Fibroblast of gingiva (primary cell): ENCODE results near the gene GAS7.

ENCODE experiments used
- DNase-seq: peaks from one replicate; pipeline ENCODE4 v3.0.0-alpha.2; 2011; ENCODE audit warnings: low read depth

Gene GAS7

DNA sequence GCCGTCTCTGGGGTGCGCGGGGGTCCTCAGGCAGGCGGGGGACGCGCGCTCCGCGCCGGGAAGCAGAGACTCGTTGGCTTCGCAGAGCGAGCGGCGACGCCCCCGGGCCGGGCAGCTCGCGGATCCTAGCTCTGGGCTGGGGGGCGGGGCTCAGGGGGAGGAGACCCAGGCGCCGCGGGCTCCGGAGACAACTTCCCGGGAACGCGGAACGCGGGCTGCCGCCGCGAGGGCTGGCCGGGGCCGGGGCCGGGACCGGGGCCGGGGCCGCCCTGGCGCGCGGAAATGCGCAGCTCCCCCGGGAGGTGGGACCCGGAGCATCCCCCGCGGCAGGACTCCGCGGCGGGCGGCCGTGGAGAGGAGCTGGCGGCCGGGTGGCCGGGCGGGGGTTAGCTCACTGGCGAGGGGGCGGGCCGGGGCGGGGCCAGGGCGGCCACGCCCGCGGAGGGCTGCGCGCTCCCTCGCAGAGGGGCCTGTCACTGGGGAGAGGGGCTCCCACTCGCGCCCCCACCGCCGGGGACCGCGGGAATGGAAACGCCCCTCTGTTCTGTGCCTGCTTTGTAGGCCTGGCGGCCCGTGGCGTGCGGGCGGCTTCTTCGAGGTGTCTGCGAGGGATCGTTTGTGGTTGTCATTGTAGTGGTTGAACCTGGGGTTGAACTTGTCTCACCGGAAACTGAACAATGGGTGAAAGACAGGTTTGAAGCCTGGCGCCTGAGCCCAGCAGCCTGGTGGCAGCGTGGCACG, at the start of gene GAS7:
Gene GAS7, minus strand, starts transcription at position 98 of the 741 bp plus-strand sequence.
- no peak for DNase-seq

DNA sequence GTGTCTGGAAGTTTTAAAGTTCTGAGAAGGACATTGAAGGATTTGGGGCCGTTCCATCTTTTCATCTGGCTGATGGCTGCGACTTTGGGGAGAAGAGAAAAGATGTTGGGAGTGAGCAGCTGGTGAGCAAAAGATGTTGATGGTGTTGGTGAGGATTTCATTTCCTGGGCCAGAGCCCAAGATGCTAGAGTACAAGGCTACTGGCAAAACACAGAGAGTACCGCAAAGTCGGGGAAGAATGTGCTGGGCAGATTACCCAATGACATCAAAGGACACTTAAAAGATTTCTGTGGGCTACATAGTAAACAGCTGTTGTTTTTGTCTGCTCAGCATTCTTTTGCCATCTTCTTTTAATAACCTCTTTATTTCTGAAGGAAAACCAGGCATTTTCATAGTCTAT, 49.4 kb upstream of the GAS7 start:
- DNase-seq: no peak

DNA sequence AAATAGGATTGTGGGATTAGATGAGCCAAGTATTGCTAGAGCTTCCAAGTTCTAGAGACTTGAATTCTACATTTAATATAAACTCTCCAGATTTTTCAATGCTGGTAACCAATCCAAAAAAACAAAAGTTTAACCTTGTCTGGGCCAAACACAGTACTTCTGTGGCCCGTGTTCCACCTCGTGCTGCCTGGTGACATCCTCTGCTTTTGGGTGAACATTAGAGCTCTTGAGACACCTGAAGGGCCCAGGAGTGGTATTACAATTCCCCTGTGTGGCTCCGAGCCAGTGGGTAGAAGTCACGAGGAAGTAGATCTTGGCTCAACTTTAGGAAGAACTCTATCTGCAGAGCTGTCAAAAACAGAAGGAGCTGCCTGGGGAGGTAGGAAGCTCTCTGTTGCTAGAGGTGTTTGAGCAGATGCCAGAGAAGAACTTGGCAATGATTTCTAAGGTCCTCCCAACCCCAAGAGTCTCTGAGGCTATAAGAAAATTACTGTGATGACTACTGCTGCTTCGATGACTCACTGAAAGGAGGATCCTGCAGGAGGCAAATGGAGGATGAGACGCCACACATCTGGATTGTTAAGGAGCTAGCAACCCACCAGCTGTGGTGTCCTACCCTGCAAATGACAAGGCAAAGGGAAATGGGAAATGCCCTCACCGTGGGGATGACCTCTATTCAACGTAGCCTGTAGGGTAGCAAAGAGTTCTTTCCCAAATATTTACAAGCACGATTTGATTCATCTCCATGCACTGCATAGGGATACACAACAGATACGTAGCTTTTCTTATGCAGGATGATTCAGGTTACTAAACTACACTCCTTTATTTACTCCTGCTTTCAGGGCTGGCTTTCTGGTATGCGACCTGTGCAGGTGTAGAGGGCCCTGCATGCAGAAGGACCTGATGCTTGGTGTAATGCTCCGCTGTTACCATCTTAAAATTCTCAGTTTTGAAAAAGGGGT, 45.8 kb upstream of the GAS7 start:
- DNase-seq: no peak

DNA sequence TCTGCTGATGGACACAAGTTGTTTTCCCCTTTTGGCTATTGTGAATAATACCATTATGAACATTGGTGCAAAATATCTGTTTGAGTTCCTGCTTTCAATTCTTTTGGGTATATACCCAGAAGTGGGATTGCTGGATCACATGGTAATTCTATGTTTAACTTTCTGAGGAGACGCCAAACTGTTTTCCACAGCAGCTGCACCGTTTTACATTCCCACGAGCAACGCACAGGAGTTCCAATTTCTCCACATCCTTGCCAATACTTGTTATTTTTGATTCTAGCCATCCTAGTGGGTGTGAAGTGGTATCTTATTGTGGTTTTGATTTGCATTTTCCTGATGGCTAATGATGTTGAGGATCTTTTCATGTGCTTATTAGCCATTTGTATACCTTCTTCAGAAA, 43.4 kb upstream of the GAS7 start:
- DNase-seq: no peak

DNA sequence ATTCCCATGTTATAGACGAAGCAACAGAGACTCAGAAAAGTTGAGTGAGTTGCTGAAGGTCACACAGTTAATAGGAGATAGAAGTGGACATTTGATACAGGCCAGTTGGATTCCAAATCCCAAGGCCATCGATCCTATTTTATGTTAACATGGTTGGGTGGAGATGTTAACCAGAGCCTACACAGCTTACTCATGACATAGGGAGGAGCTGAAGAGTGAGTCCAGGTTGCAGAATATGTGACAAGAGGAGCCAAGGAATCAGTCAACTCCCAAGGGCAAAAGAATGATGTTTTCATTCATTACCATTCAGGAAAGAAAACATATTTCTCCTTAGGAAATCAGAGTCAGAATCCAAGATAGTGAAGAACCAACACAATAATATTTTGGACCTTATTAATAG, 40.3 kb upstream of the GAS7 start:
- no peak for DNase-seq

DNA sequence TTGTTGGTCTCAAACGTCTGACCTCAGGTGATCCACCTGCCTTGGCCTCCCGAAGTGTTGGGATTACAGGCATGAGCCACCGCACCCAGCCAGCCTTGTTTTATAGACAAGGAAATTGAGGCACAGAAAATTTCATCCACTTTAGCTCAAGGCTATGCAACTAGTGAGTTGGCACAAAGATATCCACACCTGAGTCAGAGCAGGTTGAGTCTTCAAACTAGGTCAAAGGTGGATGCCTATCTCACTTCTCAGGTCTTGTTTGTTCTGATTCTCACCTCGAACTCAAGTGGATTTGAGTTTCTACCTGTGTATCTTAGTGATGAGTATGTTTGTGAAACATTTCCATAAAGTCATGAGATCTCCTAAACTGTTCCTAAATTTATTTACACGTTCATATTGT, 35.6 kb upstream of the GAS7 start:
- DNase-seq: no peak

DNA sequence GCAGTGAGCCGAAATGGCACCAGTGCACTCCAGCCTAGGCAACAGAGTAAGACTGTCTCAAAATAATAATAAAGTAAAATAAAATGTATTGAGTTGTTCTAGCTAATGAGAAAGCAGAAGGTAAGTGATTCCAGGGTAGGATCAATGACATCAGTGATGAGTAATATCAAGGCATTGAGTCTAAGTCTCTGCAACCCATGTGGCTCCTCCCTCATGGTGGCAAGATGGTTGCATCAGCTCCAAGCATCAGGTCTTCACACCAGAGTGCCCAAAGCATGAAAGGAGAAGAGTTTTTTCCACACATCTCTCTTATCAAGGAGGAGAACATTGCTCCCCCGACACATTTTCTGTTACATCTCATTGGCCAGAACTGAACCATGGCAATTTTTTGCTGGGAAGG, 34.8 kb upstream of the GAS7 start:
- DNase-seq: no peak

DNA sequence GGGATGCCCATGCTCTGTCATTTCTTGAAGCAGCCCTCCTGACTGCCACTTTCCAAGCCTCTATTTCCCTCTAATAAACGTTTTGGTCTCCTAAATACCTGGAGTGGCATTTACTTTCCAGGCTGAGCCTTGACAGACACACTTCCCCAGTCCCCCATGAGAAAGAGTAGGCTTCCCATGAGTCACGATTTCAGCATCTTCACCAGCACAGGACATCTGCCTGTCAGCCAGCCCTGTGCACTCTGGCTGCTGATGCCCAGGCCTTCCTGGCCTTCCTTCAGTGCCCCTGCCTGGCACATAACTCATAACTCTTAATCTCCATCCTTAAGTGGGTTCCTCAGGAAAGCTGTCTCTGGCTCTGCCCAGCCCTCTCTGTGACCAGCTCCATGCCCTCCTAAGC, 30.8 kb upstream of the GAS7 start:
- no peak for DNase-seq

DNA sequence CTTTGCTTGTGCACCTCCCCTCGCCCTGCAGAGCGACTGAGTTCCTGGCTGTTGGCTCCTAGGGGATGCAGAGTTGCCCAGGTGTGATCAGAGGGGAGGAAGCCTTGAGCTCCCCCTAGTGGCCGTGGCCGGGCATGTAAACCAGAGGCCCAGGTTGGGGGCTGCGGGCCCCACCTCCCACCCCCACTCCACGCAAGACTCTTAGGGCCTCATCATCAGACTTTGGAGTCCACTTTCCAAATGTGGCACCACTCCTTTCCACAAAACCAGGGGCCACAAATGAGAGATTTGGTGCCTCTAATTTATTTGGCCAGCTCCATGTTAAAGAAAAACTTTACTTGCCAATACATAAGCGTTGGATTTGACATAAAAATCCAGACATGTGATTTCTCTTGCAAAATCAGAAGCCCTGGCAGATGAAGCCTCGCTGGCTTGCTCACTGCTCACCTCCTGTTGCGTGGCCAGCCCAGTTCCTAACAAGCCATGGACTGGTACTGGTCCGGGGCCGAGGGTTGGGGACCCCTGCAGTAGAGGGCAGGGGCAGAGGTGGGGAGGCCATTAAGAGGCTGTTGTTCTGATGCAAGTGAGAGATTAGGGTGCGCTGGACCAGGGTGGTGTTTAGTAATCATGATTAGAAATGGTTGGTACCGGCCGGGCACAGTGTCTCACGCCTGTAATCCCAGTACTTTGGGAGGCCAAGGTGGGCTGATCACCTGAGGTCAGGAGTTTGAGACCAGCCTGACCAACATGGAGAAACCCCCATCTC, 28.7 kb upstream of the GAS7 start:
- no peak for DNase-seq

DNA sequence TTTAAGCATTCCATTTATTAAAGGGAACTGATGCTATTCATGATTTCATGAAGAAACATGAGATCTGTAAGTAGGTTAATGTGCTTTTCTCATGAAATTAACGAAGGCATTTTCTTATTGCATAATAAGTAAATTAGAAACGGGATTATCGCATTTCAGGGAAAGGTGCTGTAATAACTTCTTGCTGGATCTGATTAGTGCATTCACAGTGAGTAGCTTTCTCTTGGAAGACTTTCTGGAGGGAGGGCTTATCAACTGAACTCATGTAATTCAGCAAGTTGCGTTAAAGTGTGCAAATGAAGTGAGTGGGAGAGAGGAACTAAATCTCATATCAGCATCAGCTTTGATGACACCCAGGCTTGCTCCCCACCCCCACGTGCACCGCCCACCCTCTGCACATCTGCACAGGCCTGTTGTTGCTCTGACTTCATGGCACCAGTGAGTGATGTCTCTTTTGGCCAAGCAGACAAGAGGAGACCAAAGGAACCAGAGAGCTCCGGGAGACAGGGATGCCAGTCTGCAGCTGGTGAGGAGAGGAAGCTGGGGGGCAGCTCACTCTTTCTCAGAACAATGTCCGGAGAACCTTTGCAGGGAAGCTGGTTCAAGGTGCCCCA, 26.3 kb upstream of the GAS7 start:
- DNase-seq: peak; percentile 17

DNA sequence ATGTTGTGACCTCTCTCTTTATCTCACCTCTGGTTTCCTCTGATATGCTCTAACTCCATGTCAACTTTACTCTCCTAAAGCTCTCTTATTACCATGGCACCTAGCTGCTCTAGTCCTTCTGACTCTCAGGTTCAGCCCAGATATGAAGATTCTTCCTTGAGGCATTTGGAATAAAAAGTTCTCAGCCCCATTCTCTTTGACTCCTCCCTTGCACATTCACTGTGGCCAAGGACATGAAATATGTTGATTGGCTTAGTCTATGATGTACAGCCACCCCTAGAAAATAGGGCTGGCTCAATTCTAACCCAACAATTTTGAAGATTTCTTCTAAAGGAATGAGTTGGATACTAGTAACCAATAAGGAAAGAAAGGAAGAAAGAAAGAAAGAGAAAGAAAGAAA, 20.8 kb upstream of the GAS7 start:
- no peak for DNase-seq

DNA sequence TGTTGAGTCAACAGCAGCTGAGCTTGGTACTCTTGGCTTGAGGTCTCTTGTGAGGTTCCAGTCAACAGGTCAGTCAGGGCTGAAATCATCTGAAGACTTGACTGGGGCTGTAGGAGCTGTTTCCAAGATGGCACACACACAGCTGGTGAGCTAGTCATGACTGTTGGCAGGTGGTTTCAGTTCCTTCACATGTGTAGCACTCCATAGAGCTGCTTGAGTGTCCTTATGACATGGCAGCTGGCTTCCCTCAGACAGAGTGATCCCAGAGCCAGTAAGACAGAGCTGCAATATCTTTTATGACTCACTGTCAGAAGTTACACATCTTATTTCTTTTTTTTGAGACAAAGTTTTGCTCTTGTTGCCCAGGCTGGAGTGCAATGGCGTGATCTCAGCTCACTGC, 19.5 kb upstream of the GAS7 start:
- no peak for DNase-seq

DNA sequence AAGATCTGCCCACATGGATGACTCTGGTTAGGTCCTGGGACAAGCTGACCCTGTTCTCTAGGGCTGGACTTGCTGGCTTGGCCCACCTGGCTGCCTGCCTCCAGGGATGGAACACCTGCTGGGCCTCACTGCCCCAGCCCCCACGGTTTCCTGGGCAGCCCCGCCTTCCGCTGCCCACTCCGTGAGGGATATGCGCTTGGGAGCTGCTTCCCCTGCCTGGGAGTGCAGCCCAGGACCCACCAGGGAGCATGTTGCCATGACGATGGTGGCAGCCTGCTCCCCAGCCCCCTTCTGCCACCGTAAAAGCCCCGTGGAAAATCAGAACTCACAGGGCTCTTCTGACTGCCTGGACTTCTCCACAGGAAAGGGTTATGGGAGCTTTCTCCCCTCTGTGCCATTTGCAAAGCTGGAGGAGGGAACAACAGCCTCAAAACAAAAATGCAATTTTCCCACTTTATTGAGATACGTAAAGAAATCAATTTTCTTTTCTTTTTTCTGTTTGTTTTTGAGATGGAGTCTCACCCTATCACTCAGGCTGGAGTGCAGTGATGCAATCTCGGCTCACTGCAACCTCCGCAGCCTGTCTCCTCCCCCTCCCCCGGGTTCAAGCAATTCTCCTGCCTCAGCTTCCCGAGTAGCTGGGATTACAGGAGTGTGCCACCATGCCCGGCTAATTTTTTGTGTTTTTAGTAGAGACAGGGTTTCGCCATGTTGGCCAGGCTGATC, 18.0 kb upstream of the GAS7 start:
- no peak for DNase-seq

DNA sequence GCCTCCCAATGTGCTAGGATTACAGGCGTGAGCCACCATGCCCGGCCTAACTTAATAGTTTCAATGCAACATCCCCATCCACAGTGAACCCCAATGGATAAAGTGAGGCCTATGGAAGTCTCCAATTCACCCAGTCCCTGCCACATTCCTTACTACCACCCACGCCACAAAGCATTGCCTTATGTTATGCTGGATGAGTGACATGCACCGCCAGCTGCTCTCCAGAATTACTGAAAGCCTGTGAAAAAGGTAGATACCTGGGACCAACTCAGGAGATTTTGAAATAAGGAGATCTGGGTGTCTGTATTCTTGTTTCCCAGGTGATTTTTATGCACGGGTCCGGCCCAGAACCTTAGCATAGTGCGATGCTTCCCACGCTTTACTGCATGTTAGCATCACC, 16.9 kb upstream of the GAS7 start:
- no peak for DNase-seq

DNA sequence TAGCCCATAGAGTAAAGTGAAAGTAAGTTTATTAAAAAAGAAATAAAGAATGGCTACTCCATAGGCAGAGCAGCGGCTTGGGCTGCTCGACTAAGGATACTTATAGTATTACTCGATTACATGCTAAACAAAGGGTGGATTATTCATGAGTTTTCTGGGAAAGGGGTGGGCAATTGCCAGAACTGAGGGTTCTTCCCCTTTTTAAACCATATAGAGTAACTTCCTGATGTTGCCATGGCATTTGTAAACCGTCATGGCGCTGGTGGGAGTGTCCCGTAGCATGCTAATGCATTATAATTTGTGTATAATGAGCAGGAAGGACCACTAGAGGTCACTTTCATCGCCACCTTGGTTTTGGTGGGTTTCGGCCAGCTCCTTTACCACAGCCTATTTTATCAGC, 13.3 kb upstream of the GAS7 start:
- no peak for DNase-seq

DNA sequence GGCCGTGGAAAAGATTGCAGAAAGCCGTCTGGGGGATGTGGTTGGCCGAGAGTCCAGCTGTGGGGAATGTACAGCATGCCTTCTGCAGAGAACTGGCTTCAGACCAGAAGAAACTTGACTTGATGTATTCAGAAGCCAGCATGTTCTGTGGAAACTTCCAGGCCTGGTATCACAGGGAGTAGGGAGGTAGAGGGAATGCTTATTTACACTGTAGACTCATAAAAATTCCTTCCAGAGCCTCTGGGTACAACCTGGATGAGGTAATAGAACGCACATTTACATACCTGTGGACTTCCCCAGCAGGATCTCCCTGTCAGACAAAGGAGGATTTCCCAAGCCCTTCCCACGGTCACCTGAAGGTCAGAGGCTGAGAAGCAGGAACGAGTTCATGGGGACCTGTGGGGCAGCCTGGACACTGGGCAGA, 11.8 kb upstream of the GAS7 start:
- DNase-seq: no peak

DNA sequence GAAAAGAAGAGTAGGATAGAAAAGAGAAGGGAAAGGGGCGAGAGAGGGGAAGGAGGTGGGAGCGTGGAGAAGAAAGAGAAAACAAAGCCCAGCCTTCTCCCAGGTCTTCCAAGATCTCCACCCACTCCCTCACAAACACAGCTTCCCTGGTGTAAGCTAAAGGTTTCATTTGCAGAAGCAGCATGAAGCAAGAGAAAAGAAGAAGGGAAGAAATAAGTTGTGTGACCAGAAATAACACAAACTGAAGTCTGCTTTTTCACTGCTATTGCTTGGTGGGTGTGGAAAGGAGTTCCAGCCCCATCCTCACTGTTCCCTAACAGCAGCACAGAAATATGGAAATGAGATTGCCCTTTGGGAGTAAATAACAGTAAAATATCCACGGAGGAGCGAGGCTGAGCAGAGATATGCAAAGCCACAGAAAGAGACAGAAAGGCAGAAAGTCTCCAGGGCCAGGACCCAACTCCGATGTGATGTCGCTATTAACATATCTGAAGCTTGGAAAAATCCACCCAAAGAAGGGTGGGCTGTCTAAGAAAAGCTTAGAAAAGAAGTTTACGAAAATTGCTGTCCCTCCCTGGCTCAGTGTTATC, 10.3 kb upstream of the GAS7 start:
- no peak for DNase-seq

DNA sequence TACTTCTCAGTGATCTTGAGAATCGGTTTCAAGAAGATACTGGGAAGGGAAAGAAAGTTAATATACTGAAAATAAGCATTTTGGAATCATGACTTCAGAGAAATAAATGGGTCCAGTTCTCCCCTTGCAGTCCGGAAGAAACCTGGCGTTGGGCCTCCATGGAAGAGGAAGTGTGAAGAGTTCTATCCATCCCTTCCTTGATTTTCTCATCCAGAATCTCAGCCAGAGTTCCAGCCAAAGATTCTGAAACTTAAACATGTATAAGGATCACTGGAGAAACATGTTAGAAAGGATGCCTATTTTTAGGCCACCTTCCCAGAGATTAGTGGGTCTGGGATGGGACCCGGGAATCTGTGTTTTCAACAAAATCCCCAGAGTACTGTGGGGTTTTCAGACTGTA, 8.7 kb upstream of the GAS7 start:
- DNase-seq: no peak

DNA sequence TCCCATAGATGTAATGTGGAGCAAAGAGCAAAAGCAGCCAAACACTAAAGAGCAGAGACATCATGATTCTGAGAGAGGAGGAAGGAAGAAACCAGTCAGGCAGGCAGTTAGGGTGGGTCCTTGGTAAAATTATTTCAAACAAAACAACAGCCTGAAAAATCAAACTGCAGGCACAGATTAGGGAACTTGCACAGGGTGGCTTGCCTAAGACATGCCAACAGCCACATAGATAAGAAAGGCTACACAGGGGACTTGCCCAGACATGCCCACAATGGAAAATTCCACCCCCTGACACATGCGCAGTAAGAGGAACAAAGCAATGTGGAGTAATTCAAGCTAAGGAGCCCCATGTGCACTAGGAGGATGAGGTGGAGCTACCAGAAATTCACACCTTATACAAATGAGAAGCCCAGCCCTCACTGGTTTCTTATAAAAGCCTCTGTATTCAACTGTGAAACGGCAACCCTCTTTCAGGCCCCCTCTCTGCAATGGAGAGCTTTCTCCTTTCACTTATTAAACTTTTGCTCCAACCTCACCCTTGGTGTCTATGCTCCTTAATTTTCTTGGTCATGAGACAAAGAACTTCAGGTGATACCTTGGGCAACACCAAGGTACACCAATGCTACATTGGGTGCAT, 7.3 kb upstream of the GAS7 start:
- DNase-seq: no peak

DNA sequence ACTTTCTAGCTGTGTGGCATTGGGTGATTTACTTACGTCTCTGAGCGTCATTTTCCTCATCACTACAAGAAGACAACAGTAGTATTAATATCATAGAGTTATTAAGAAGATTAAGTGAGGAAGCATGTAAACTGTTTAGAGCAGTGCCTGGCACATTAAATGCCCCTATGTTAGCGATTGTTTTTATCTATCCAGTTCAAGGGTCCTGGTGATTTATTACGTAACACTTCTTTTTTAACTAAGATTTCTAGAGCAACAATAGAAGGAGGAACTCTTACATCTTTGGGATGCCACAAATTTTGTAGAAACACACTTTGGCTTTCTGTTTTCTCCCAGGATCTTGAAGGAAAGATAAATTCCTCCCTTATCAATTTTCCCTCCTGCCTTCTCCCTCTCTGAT, 3.3 kb upstream of the GAS7 start:
- no peak for DNase-seq

DNA sequence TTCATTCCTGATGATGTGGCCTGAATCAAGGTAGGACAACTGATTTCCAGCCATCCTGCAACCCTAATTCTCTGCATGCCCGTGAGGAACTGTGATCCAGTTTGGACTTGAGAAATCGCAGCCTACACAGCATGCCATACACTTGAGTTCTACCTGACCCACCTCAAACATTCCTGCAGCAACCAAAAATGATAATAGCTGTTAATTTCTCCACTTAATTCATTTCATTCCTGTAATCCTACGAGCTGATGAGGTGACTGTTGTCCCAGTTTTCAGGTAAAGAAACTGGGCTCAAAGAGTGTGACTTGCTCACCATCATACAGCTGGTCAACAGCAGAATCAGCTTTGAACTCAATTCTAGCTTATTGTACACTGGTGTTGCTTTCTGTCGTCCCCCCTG, 2.2 kb upstream of the GAS7 start:
- no peak for DNase-seq
